ENCODE results near the gene ZNF521. TPM values are rescaled to one million over a fixed set of nuclear protein-coding genes. Genes with fewer than 3 reads are reported as not detected.

ZNF521 gene
- total and polyA plus RNA-seq, 2 experiments from 2014 or later, result 3.1 to 9.2 TPM

DNA sequence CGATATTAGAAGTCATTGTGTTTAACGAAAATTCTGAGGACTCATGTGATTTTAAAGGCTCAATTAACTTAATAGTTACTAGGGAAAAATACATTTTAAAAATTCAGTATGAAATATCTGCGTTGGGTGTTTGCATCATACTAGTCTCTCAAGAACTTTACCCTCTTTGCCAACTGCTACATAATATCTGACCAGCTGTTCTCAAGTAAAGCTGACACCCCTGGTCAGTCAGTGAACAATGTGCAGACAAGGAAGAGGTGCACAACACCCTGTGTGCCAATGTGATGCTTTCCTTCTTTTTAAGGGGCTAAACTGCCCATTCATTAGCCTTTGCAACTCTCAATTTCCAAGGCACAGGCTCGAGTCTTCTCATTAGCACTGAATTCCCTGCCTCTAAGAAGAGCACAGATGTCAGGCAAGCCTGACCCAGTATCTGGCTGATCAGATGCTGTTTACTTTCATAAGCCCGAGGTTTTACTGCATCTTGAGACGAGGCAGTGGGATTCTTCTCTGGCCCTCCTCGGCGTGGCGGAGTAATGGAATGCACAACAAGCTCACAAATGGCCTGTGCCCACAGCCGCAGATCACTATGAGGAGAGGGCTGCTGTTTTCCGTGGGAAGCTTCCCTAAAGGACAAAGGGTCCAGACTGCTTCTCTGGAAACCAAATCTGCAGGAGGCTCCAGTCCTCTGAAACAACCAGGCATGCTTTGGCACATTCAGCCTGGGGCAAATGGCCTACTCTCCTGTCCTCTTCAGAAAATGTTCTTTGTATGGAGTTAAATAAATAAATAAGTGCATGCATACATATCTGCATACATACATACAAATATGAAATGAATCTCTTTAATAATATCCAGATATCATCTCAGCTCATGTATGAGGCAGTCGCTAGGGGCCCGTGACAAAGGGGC, 240.3 kb downstream of the ZNF521 start:
- Histone ChIP-seq H3K4me3 (no peak overlapping the region), H4K20me1 (replicated peaks; ENCODE audit: insufficient read depth) (no peaks in the 10 kb centered on the region), H3K4me2 (no peak overlapping the region), H3F3A (replicated peaks; ENCODE audit: low read depth) (no peaks in the 10 kb centered on the region), H3K27me3 (ENCODE audit: insufficient read depth) (no peaks in the 10 kb centered on the region), H3K4me1 (ENCODE audit: insufficient read depth) (peaks cover 3% of the 10 kb centered on the region; the same call in 1 of the 2 replicates), H2AFZ (no peak overlapping the region), H3K36me3 (ENCODE audit: insufficient read depth) (no peaks in the 10 kb centered on the region), H3K9me2 (ENCODE audit: insufficient read depth) (no peaks in the 10 kb centered on the region), H3K27ac (ENCODE audit: low read depth) (no peak overlapping the region), H3K79me2 (replicated peaks; ENCODE audit: insufficient read depth) (no peaks in the 10 kb centered on the region)
- no peak for TF ChIP-seq ZNF114 (CRISPR knock-in tag; IDR thresholded peaks at IDR 0.05)
- TF ChIP-seq POLR2AphosphoS5 (IDR thresholded peaks at IDR 0.05; ENCODE audit: low read depth), result no peak
- no peak for TF ChIP-seq REST (IDR thresholded peaks at IDR 0.05; ENCODE audit: unreplicated experiment)
- TF ChIP-seq ZNF462 (CRISPR knock-in tag; IDR thresholded peaks at IDR 0.05), result no peak
- TF ChIP-seq, protein P1, sequence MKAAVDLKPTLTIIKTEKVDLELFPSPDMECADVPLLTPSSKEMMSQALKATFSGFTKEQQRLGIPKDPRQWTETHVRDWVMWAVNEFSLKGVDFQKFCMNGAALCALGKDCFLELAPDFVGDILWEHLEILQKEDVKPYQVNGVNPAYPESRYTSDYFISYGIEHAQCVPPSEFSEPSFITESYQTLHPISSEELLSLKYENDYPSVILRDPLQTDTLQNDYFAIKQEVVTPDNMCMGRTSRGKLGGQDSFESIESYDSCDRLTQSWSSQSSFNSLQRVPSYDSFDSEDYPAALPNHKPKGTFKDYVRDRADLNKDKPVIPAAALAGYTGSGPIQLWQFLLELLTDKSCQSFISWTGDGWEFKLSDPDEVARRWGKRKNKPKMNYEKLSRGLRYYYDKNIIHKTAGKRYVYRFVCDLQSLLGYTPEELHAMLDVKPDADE (IDR thresholded peaks at IDR 0.05), result no peak
- no peak for TF ChIP-seq JUNB (IDR thresholded peaks at IDR 0.05; ENCODE audit: unreplicated experiment)
- TF ChIP-seq ZNF331 (CRISPR knock-in tag; IDR thresholded peaks at IDR 0.05; ENCODE audit: low read depth), result no peak
- TF ChIP-seq EZH2phosphoT487 (IDR thresholded peaks at IDR 0.05; ENCODE audit: unreplicated experiment), result no peak
- no peak for TF ChIP-seq NANOG (IDR thresholded peaks at IDR 0.05; ENCODE audit: borderline replicate concordance)
- no peak for TF ChIP-seq CTCF (conservative IDR thresholded peaks at IDR 0.05; ENCODE audit: low read depth in 2 of 2)
- TF ChIP-seq CREB1 (CRISPR knock-in tag; IDR thresholded peaks at IDR 0.05; ENCODE audit: low read depth), result no peak
- no peak for TF ChIP-seq STAT1 (IDR thresholded peaks at IDR 0.05; ENCODE audit: unreplicated experiment)
- TF ChIP-seq EZH2 (IDR thresholded peaks at IDR 0.05; ENCODE audit: low read depth, unreplicated experiment), result no peak
- peak; percentile 23 for DNase-seq (ENCODE audit: low spot score)
- H3K27me3 Mint-ChIP-seq (ENCODE audit: insufficient read depth, low read depth, poor library complexity), result no peaks in the 10 kb centered on the region
- no peak overlapping the region for H3K27ac Mint-ChIP-seq
- peaks cover 32% of the 10 kb centered on the region for H3K4me1 Mint-ChIP-seq
- peak; percentile 42 for ATAC-seq
- peaks cover 7% of the 10 kb centered on the region; the same call in 2 of the 3 replicates for H3K36me3 Mint-ChIP-seq (ENCODE audit: low read depth)
- no peak overlapping the region for H3K4me3 Mint-ChIP-seq
- H3K9me3 Mint-ChIP-seq, result no peaks in the 10 kb centered on the region

Data from GM23338 (cell line).